Neural cell (in vitro differentiated cells): ENCODE results near the gene TXNL1. TPM values are rescaled to one million over a fixed set of nuclear protein-coding genes. Genes with fewer than 3 reads are reported as not detected.

ENCODE experiments used
- H2AFZ ChIP-seq: fragments of 200-600, 300-800 bp; sonication (generic), shearing (Covaris generic); 2 replicates; pipeline ENCODE4 v1.6.0; 2014; ENCODE audit warnings: low read depth, mild to moderate bottlenecking, antibody characterized with exemption, low read length, moderate library complexity
- H3F3A ChIP-seq: fragments of 200-600 bp; shearing (Covaris generic); 2 replicates; pipeline ENCODE4 v1.6.1; 2016; ENCODE audit warnings: mild to moderate bottlenecking, moderate library complexity, mixed read lengths, antibody characterized with exemption, low read length; ENCODE audit not compliant: insufficient read depth, poor library complexity, severe bottlenecking
- H3K27ac ChIP-seq: fragments of 200-600, 300-800 bp; sonication (generic), shearing (Covaris generic); 2 replicates; pipeline ENCODE4 v1.5.1; 2014; ENCODE audit warnings: mild to moderate bottlenecking, low read length, moderate library complexity
- H3K27me3 ChIP-seq: fragments of 300-800, 200-600 bp; sonication (generic), shearing (Covaris generic); 2 replicates; pipeline ENCODE4 v1.6.0; 2014; ENCODE audit warnings: mild to moderate bottlenecking, low read depth, low read length, moderate library complexity; ENCODE audit not compliant: insufficient read depth
- H3K36me3 ChIP-seq: fragments of 300-800, 200-600 bp; sonication (generic), shearing (Covaris generic); 2 replicates; pipeline ENCODE4 v1.5.1; 2014; ENCODE audit warnings: mild to moderate bottlenecking, antibody characterized with exemption, low read length, moderate library complexity; ENCODE audit not compliant: insufficient read depth
- H3K4me2 ChIP-seq: fragments of 300-800, 200-600 bp; sonication (generic), shearing (Covaris generic); 2 replicates; pipeline ENCODE4 v1.6.0; 2014; ENCODE audit warnings: mild to moderate bottlenecking, low read length
- H3K4me3 ChIP-seq: fragments of 300-800, 200-600 bp; sonication (generic), shearing (Covaris generic); 2 replicates; pipeline ENCODE4 v1.5.1; 2014; ENCODE audit warnings: mild to moderate bottlenecking, low read length, moderate library complexity
- H3K79me2 ChIP-seq: fragments of 200-600 bp; shearing (Covaris generic); replicated peaks from 2 replicates; pipeline ENCODE4 v1.6.0; 2014; ENCODE audit warnings: mild to moderate bottlenecking, low read length, moderate library complexity; ENCODE audit not compliant: insufficient read depth
- H3K9ac ChIP-seq: fragments of 300-800, 200-600 bp; sonication (generic), shearing (Covaris generic); 2 replicates; pipeline ENCODE4 v1.6.1; 2016; ENCODE audit warnings: mild to moderate bottlenecking, low read length, mixed read lengths
- H3K9me2 ChIP-seq: fragments of 200-600 bp; shearing (Covaris generic); 2 replicates; pipeline ENCODE4 v1.6.1; 2016; ENCODE audit warnings: mild to moderate bottlenecking, low read length, mixed read lengths; ENCODE audit not compliant: insufficient read depth
- H3K9me3 ChIP-seq: fragments of 200-600, 300-800 bp; sonication (generic), shearing (Covaris generic); 2 replicates; pipeline ENCODE4 v1.6.1; 2016; ENCODE audit warnings: mild to moderate bottlenecking, mixed run types, low read length, moderate library complexity, mixed read lengths
- H4K20me1 ChIP-seq: fragments of 200-600 bp; shearing (Covaris generic); 2 replicates; pipeline ENCODE4 v1.6.1; 2016; ENCODE audit warnings: mild to moderate bottlenecking, mixed run types; ENCODE audit not compliant: insufficient read depth
- EP300 ChIP-seq: fragments of 450-650 bp; conservative IDR thresholded peaks from 2 replicates; pipeline ENCODE4 v1.6.1; 2014; ENCODE audit warnings: antibody characterized with exemption, mild to moderate bottlenecking, moderate library complexity; ENCODE audit not compliant: poor library complexity, severe bottlenecking
- EZH2 ChIP-seq: fragments of 200-600, 300-800 bp; shearing (Covaris generic), sonication (generic); IDR thresholded peaks from 2 replicates; pipeline ENCODE4 v1.6.1; 2014; ENCODE audit warnings: antibody characterized with exemption, low read length, borderline replicate concordance, mild to moderate bottlenecking; ENCODE audit not compliant: insufficient read depth, poor library complexity, severe bottlenecking
- MXI1 ChIP-seq: fragments of 450-650 bp; conservative IDR thresholded peaks from 2 replicates; pipeline ENCODE4 v1.6.1; 2014; ENCODE audit warnings: antibody characterized with exemption, mild to moderate bottlenecking; ENCODE audit not compliant: poor library complexity, severe bottlenecking
- POLR2AphosphoS5 ChIP-seq: IDR thresholded peaks from 2 replicates; pipeline ENCODE4 v1.6.1; 2012
- RAD21 ChIP-seq: fragments of 450-650 bp; conservative IDR thresholded peaks from 2 replicates; pipeline ENCODE4 v1.6.1; 2014; ENCODE audit warnings: antibody characterized with exemption, mild to moderate bottlenecking, moderate library complexity
- SMC3 ChIP-seq: fragments of 450-650 bp; conservative IDR thresholded peaks from 2 replicates; pipeline ENCODE4 v1.6.1; 2014; ENCODE audit warnings: antibody characterized with exemption, mild to moderate bottlenecking, moderate library complexity; ENCODE audit not compliant: poor library complexity
- TAF1 ChIP-seq: IDR thresholded peaks from 2 replicates; pipeline ENCODE4 v1.6.1; 2012; ENCODE audit warnings: low read depth
- polyA plus RNA-seq: library from polyadenylated mRNA; depleted of rRNA; stranded (reverse); fragments of >200 nt; gene quantifications from 2 replicates; pipeline ENCODE4 v1.2.3, GENCODE V29; 2014
- TF ChIP-seq, protein P1 (sequence below): IDR thresholded peaks from 2 replicates; pipeline ENCODE4 v1.6.1; 2012; ENCODE audit warnings: borderline replicate concordance
- TF ChIP-seq, protein P2 (sequence below): fragments of 450-650 bp; IDR thresholded peaks from 2 replicates; pipeline ENCODE4 v1.5.1; 2014; ENCODE audit warnings: antibody characterized with exemption, mild to moderate bottlenecking, moderate library complexity; ENCODE audit not compliant: poor library complexity, severe bottlenecking

The TXNL1 gene
- polyA plus RNA-seq, 1 donor from 2014 or later: 84.7 TPM

DNA sequence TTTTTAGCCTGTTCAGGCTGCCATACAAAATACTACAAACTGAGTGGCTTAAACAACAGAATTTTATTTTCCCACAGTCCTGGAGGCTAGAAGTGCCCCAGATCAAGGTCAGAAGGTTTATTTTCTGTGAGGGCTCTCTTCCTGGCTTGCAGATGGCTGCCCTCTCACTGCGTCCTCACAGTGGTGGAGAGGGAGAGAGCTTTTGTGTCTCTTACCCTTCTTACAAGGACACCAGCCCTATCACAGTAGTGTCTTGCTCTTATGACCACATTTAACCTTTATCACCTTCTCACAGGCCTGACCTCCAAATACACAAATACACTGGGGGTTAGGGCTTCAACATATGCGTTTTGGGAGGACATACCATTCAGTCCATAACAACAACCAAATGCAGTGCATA is 24.5 kb upstream of the TXNL1 start:
- no peaks in the 10 kb centered on the region for H4K20me1 ChIP-seq
- H3K4me2 ChIP-seq: no peak overlapping the region
- no peaks in the 10 kb centered on the region for H3F3A ChIP-seq
- no peaks in the 10 kb centered on the region for H3K9me3 ChIP-seq
- no peak for TF ChIP-seq POLR2AphosphoS5
- TF ChIP-seq, protein P1, sequence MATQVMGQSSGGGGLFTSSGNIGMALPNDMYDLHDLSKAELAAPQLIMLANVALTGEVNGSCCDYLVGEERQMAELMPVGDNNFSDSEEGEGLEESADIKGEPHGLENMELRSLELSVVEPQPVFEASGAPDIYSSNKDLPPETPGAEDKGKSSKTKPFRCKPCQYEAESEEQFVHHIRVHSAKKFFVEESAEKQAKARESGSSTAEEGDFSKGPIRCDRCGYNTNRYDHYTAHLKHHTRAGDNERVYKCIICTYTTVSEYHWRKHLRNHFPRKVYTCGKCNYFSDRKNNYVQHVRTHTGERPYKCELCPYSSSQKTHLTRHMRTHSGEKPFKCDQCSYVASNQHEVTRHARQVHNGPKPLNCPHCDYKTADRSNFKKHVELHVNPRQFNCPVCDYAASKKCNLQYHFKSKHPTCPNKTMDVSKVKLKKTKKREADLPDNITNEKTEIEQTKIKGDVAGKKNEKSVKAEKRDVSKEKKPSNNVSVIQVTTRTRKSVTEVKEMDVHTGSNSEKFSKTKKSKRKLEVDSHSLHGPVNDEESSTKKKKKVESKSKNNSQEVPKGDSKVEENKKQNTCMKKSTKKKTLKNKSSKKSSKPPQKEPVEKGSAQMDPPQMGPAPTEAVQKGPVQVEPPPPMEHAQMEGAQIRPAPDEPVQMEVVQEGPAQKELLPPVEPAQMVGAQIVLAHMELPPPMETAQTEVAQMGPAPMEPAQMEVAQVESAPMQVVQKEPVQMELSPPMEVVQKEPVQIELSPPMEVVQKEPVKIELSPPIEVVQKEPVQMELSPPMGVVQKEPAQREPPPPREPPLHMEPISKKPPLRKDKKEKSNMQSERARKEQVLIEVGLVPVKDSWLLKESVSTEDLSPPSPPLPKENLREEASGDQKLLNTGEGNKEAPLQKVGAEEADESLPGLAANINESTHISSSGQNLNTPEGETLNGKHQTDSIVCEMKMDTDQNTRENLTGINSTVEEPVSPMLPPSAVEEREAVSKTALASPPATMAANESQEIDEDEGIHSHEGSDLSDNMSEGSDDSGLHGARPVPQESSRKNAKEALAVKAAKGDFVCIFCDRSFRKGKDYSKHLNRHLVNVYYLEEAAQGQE: no peak
- TF ChIP-seq MXI1: no peak
- no peak for TF ChIP-seq RAD21
- no peak for TF ChIP-seq SMC3
- TF ChIP-seq EZH2: no peak
- no peak for TF ChIP-seq TAF1
- TF ChIP-seq, protein P2, sequence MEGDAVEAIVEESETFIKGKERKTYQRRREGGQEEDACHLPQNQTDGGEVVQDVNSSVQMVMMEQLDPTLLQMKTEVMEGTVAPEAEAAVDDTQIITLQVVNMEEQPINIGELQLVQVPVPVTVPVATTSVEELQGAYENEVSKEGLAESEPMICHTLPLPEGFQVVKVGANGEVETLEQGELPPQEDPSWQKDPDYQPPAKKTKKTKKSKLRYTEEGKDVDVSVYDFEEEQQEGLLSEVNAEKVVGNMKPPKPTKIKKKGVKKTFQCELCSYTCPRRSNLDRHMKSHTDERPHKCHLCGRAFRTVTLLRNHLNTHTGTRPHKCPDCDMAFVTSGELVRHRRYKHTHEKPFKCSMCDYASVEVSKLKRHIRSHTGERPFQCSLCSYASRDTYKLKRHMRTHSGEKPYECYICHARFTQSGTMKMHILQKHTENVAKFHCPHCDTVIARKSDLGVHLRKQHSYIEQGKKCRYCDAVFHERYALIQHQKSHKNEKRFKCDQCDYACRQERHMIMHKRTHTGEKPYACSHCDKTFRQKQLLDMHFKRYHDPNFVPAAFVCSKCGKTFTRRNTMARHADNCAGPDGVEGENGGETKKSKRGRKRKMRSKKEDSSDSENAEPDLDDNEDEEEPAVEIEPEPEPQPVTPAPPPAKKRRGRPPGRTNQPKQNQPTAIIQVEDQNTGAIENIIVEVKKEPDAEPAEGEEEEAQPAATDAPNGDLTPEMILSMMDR: no peak
- no peak for TF ChIP-seq EP300
- H3K27ac ChIP-seq: no peak overlapping the region
- no peaks in the 10 kb centered on the region for H3K9me2 ChIP-seq
- peaks cover 9% of the 10 kb centered on the region for H3K79me2 ChIP-seq
- no peak overlapping the region for H3K9ac ChIP-seq
- H3K36me3 ChIP-seq: no peaks in the 10 kb centered on the region
- H3K4me3 ChIP-seq: no peak overlapping the region
- H2AFZ ChIP-seq: no peak overlapping the region
- no peaks in the 10 kb centered on the region for H3K27me3 ChIP-seq

DNA sequence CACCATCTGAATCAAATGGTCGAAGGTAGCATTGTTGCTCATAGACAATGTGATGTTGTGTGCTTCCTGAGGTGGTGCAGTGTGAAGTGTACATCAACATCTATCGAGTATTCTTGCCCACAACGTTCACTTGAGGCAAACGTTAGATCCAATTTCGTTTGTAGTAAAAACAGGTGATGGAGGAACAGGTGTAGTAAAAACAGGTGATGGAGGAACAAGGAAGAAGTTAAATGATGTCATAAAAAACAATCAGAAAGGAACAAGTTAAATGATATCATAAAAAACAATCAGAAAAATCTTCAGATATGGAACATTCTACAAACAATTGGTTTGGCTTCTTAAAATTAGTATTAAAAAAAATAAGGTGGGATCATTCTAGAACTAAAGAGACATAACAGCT is 24.1 kb upstream of the TXNL1 start:
- Histone ChIP-seq H3K9ac (no peak overlapping the region), H4K20me1 (no peaks in the 10 kb centered on the region), H3K79me2 (peaks cover 9% of the 10 kb centered on the region), H3K36me3 (no peaks in the 10 kb centered on the region), H3K27me3 (no peaks in the 10 kb centered on the region), H3K9me2 (no peaks in the 10 kb centered on the region), H3K27ac (no peak overlapping the region), H2AFZ (no peak overlapping the region), H3F3A (no peaks in the 10 kb centered on the region), H3K9me3 (no peaks in the 10 kb centered on the region), H3K4me3 (no peak overlapping the region), H3K4me2 (no peak overlapping the region)
- no peak for TF ChIP-seq RAD21
- no peak for TF ChIP-seq EZH2
- TF ChIP-seq SMC3: no peak
- no peak for TF ChIP-seq MXI1
- no peak for TF ChIP-seq EP300
- no peak for TF ChIP-seq POLR2AphosphoS5
- TF ChIP-seq, protein P2: no peak
- TF ChIP-seq TAF1: no peak
- TF ChIP-seq, protein P1: no peak
